ENCODE results near the gene CHST15.
"Not testable (repeated sequence)": the region's sequence is repeated elsewhere in the genome, so short reads cannot be mapped to it uniquely, and the experiment has no call there.

CHST15 gene

GRCh38 chr10:124040451-124041188 lies 52.8 kb downstream of the CHST15 start:
- DNase-seq, result no peak

- no peak for DNase-seq
Observed at GRCh38 chr10:124039483-124040013, 53.9 kb downstream of the CHST15 start.

- DNase-seq, result no peak
Observed at GRCh38 chr10:124037784-124038183, 55.6 kb downstream of the CHST15 start.

- DNase-seq, result no peak
Observed at GRCh38 chr10:124037286-124037685, 56.1 kb downstream of the CHST15 start.

GRCh38 chr10:124036746-124037145 lies 56.7 kb downstream of the CHST15 start:
- DNase-seq, result no peak

GRCh38 chr10:124035928-124036558 lies 57.4 kb downstream of the CHST15 start:
- peak; percentile 32 for DNase-seq

- no peak for DNase-seq
Observed at GRCh38 chr10:124035306-124035927, 58.0 kb downstream of the CHST15 start.

- DNase-seq, result not testable (repeated sequence)
Observed at GRCh38 chr10:124034576-124035305, 58.7 kb downstream of the CHST15 start.

GRCh38 chr10:124033887-124034218 lies 59.5 kb downstream of the CHST15 start:
- DNase-seq, result no peak

GRCh38 chr10:124032971-124033886 lies 60.2 kb downstream of the CHST15 start:
- DNase-seq, result no peak

GRCh38 chr10:124032087-124032935 lies 61.1 kb downstream of the CHST15 start:
- DNase-seq, result no peak

GRCh38 chr10:124030492-124031110 lies 62.8 kb downstream of the CHST15 start:
- DNase-seq, result no peak

GRCh38 chr10:124030061-124030460 lies 63.3 kb downstream of the CHST15 start:
- DNase-seq, result no peak

- DNase-seq, result no peak
Observed at GRCh38 chr10:124029559-124029958, 63.8 kb downstream of the CHST15 start.

GRCh38 chr10:124028700-124029480 lies 64.5 kb downstream of the CHST15 start:
- no peak for DNase-seq

- no peak for DNase-seq
Observed at GRCh38 chr10:124027651-124028050, 65.7 kb downstream of the CHST15 start.

- no peak for DNase-seq
Observed at GRCh38 chr10:124027031-124027611, 66.3 kb downstream of the CHST15 start.

GRCh38 chr10:124026589-124026939 lies 66.8 kb downstream of the CHST15 start:
- DNase-seq, result no peak

All from CD4-positive, alpha-beta T cell treated with Interleukin-4 for 4 hours (primary cell).